HG03571 (cell line): ENCODE results near the gene NETO2.
"Not testable (repeated sequence)": the region's sequence is repeated elsewhere in the genome, so short reads cannot be mapped to it uniquely, and the experiment has no call there.

Experiments used
- ATAC-seq: cut with Tn5 transposase; IDR thresholded peaks from one replicate; pipeline ENCODE4 v1.9.1; 2021; ENCODE audit not compliant: unreplicated experiment

The NETO2 gene

DNA sequence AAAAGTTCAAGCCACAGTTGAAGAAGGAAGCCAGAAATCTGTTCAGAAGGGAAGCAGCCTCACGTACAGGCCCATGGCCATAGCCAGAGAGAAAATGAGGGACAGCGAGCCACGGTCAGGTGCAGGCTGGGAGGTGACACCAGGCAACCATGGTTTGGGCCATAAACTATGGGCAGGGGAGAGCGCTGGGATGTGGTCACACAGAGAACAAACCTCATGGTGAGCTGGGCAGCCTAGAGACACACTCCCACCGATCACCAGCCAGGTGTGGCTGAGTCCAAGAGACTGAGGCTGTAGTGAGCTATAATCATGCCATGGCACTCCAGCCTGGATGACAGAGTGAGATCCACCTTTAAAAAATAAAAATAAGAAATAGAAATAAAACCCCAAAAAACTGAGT lies 76.5 kb downstream of the NETO2 start:
- no peak for ATAC-seq

DNA sequence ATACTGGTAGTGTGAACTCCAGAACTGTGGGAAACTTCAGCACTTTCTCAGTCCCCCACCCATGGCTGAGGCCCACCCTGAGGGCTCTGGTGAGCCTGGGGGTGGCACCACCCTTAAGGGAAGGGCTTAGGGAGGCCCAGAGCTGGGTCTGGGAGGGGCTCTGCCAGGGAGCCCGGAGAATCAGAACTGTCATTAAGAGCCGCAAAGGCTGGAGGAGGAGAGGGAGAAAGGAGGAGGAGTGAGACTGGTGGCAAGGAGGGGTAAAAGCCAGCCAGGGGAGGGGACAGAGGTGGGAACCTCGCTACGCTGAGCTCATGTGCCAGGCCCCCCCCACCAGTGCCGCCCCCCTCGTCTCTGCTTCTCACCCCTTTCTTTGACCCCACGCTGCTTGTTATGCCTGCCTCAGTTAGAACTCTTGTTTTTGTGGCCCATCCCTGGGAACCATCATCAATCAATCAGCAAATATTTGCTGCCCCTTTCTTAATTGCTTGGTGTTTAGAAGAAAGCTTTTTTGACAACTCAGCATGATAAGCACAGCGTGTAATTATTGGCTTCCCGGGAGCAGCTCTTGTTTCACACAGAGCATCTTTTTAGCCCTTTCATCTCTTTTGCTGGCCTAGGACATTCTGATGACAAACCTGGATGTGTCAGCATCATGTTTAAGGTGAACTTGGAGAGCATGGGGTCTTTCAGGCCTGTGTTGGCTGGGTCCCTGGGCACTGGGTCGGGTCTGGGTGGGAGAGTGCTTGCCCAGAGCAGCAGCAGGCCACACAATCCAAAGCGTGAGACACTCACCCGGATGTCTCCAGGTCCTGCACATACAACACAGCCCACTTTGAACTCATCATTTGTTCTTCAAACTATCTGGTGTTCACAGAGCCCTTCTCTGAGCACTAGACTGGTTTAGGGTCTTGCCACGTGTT lies 77.7 kb downstream of the NETO2 start:
- ATAC-seq, result no peak

DNA sequence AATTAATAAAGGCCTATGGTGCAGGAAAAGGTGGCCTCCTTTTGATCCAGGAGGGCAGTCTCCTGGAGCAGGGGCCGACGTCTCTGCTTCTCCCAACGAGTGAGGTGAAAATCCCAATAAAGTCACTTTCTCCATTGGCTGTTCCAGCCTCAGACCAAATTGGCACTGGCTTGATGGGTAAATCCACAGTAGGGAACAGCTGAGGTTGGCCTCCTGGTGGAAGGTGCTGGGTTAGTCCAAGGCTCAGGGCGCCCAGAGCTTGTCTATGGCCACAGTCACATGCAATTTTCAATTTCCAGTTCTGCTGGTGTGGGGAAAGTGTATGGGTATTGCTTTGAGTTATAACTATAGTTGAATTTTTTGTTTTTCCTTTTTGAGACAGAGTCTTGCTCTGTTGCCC lies 79.0 kb downstream of the NETO2 start:
- ATAC-seq, result no peak

GRCh38 chr16:47063011-47063724 lies 80.6 kb downstream of the NETO2 start:
- no peak for ATAC-seq

DNA sequence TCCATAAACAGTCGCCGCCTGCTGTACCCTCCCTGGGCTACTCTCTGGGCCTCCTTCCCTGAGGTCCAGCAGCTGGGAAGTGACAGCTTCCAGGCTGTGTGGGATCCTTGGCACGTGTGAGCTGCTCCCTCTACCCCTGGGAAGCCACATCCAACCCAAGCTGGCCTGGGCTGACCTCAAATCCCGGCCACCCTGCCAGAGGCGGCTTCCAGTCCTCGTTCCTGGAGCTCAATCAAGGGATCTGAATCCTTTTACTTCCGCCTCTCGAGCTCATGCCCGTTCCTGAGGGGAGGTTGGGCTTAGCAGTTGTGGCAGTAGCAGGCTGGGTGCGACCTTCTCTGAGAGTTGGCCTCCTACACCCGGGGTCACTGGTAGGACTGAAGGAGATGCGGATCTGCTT lies 82.5 kb downstream of the NETO2 start:
- ATAC-seq, result no peak

DNA sequence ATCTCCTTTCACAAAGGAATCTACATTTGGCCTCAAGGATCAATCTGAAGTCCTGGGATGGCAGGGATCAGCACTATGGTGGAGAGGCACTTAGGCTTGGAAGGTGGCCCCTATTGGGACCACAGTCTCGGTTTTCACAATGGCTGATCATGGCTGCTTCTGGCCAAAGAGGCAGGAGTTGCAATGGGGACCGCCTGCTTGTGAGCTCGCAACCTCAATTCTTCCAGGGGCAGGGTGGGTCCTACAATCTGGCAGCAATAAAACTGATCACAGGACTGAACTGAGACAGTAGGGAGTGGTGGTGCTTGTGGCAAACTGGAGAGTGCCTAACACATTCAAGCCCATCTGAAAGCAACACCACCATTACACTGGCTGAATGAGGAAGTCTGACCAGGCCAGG lies 83.1 kb downstream of the NETO2 start:
- ATAC-seq, result no peak

GRCh38 chr16:47059991-47060390 lies 83.8 kb downstream of the NETO2 start:
- ATAC-seq, result no peak

GRCh38 chr16:47059130-47059529 lies 84.6 kb downstream of the NETO2 start:
- not testable (repeated sequence) for ATAC-seq

GRCh38 chr16:47058295-47059086 lies 85.3 kb downstream of the NETO2 start:
- ATAC-seq, result no peak

DNA sequence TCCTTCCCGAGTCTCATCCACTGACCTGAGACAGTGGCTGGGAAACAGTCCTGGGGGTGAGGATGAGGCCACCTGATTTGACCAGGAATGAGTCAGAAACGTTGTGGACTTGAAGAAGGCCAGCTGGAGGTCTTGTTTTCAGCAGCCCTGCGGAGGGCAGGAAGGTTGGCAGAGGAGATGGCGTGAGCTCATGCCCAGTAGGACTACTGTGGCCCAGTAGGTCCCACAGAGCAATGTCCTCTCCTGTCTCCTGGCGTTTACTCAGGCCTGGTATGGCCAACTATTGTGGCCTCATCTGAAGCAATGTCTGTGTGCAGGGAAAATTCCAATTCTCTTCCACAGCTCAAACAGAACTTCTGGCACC lies 86.1 kb downstream of the NETO2 start:
- ATAC-seq, result no peak

GRCh38 chr16:47056688-47057629 lies 86.8 kb downstream of the NETO2 start:
- ATAC-seq, result no peak

GRCh38 chr16:47056061-47056460 lies 87.7 kb downstream of the NETO2 start:
- ATAC-seq, result not testable (repeated sequence)

- ATAC-seq, result no peak
These were observed 88.4 kb downstream of the NETO2 start for GRCh38 chr16:47055136-47055885.

- ATAC-seq, result no peak
These were observed 89.4 kb downstream of the NETO2 start for GRCh38 chr16:47054306-47054705.

- no peak for ATAC-seq
These were observed 89.8 kb downstream of the NETO2 start for GRCh38 chr16:47053895-47054294.

GRCh38 chr16:47052666-47053640 lies 90.8 kb downstream of the NETO2 start:
- no peak for ATAC-seq

DNA sequence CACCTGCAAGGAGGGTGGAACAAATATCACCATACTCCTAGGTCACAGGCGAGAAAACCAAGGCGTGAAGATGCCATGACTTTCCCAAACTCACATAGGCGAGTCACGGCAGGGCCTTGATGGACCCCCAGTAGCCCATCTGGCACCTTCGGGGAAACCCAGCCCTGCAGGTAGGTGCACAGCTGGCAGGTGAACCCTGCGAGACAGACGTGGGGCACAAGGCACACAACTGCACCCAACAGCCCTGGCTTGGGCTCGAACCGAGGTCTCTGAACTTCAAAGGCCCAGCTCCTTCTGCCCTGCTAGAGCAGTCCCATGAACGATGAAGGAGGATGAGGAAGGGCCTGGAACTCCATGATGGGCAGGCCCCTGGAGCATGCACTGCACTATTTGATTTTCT lies 92.7 kb downstream of the NETO2 start:
- ATAC-seq, result no peak

- ATAC-seq, result no peak
These were observed 93.7 kb downstream of the NETO2 start for GRCh38 chr16:47049901-47050583.
